Kidney glomerular epithelial cell (primary cell): ENCODE measurements around the gene TMEM82.

Source experiments
- DNase-seq: peaks from one replicate; lab custom pipeline; 2025; lab: John Stamatoyannopoulos, UW

TMEM82 gene

GRCh38 chr1:15757016-15757543 lies 14.8 kb downstream of the TMEM82 start:
- DNase-seq, result no peak

DNA sequence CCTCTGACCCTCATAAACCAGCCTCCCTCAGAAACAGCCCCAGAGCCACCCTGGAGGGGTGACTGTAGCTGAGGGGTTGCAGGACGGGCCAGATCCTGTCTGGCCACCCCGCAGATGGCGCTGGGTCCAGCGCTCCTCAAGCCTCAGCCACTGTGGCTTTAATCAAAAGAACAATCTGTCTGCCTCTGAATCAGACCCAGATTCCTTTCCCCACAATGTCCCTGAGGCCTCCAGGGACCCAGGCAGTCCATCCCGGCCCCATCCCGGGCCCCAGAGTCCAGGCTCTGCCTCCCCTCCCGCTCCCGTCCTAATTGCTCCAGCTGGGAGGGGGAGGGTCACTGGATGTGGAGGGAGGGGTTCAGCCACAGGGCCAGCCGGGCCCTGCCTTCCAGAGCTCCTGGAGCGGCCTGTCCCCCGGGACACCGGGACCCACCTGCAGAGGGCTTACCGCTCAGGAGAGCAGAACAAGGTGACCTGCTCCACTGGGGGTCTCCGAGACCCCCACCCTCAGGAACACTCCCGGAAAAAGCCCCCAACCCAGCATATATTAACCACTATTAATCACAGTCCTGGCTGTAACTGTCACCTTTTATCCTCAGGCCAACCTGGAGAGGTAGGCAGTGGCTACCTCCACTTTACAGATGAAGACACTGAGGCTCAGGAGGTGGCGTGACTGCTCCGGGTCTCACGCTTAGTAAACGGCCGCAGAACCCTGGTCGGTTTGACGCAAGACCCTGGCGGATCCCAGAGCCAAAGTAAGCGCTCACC lies 15.5 kb downstream of the TMEM82 start:
- no peak for DNase-seq

GRCh38 chr1:15758343-15758931 lies 16.1 kb downstream of the TMEM82 start, which contains the start of gene FBLIM1:
FBLIM1 (plus strand) TSS chr1:15758795; CDS start chr1:15764984, 6,189 bp downstream.
- no peak for DNase-seq

DNA sequence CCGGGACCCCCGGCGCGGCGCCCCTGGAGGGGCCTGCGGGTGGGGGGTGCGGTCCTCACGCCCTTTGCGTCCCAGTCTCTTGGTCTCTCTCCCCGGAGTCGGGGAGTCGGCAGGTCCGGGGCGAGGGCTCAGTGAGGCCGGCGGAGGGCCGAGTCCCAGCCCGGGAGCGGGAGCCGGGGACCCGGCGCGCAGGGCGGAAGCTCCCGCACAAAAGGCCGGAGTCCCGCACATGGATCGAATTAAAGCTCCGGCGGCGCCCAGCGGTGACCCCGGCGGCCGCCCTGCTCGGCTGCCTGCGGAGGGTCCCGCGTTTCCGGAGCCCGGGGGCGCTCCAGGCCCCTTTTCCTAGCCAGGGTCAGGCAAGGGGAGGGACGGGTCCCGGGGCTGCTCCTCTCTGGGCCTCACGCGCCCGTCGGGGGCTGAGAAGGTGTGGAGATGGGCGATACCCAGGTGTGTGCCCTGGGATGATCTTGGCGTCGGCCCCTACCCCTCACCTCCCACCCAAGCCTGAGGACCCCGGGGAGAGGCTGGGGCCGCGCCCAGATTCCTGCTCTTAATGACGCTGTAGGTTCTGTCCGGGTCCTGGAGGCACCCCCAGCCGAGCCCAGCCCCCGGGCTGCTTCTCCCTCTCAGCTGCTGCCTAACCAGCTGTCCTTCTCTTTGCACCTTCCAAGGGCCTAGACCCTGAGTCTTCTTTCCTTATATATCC lies 16.8 kb downstream of the TMEM82 start:
- DNase-seq, result no peak

DNA sequence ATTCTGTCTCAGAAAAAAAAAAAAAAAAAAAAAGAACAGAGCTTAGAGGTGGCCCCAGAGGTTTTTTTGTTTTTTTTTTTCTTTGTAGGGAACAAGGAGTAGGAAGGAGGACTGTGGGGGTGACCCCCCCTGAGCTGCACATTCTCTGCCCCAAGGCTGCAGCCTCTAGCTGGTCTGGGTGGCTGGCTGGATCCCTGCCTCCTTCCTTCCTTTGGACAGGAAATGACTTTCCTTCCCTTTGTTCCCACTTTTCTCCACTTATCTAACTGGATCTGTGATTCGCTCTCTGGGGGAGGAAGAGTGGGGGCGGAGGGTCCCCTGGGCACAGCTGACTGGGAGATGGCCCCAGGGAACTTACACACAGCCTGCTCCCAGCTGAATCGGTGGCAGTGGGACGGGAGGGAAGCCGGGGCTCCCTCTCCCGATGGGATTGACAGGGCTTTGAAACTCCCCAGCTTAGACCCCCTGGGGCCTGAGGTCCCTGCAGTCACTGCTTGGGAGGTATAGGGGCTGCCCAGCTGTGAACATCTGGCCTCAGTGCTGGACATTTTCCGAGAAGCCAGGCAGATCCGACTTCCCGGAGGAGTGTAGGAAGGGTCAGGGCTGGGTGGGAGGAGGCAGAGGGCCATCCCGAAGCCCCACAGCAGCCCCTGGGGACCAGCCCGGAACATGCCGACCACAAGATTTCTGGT lies 18.4 kb downstream of the TMEM82 start:
- DNase-seq, result peak; percentile 38

DNA sequence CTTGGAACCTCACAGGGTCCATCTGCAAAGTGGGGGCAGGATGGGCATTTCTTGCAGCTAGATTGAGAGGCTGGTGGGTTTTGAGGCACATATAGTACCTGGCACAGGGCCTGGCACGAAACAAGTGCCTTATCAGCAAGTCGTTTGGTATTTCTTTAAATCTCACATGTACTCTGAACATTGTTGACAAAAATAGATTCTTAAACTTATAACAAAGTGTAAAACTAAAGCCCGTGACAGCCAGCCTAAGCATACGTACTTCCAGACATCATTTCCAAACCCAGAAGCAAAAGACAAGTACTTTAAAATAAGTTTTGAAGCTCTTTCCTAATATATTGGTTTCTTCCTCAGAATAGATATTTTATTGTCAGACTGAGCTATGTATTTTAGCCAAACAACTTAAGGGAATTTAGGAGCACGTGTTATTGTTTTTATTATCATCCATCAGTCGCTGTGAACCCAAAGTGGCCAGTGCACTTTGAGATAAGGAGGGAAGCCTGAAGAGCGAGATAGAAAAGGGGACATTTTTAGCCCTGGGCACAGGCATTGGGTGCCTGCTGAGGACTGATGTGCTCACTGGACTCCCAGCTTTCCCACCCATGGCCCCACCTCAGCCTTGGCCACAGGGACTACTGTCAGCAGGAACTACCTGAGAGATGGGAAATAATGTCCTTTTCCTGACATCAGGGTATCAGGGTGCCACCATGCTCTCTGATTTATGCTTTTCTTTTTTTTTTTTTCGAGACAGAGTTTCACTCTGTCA lies 19.2 kb downstream of the TMEM82 start:
- no peak for DNase-seq

DNA sequence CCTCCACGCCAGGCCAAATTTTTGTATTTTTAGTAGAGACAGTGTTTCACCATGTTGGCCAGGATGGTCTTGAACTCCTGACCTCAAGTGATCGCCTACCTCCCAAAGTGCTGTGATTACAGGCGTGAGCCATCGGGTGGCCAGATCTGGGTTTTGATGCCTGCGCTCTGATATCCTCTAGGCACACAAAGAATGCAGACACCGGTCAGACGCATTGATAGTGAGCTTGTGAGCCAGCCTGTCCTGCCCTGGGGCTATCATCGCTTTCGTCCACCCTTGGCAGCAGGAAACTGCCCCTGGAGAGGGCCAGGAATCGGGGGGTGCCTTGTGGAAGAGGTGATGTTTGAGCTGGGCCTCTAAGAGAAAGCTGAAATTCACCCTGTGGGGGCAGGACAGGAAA lies 20.2 kb downstream of the TMEM82 start:
- no peak for DNase-seq

DNA sequence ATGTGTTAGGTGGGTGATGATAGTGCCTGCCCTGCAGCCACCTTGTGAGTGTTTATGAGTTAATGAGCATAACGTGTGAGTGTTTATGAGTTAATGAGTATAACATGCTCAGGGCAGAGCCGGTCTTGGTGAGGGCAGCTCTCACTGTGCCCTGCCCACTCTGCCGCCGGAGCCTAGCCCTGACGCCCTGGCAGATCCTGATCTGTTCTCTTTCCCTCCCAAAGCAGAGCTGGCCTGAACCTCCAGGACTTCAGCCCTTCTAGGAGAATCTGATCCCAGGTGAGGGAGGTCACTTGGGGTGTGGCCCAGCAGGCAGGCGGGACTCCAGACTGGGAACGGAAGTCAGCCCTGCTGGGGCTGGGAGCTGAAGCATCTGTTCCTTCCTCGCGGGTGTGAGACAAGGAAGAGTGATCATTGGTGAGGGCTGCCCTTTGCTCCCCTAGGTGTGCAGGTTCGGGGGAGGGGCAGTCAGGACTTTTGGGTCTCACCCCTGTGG lies 22.0 kb downstream of the TMEM82 start:
- DNase-seq, result no peak

DNA sequence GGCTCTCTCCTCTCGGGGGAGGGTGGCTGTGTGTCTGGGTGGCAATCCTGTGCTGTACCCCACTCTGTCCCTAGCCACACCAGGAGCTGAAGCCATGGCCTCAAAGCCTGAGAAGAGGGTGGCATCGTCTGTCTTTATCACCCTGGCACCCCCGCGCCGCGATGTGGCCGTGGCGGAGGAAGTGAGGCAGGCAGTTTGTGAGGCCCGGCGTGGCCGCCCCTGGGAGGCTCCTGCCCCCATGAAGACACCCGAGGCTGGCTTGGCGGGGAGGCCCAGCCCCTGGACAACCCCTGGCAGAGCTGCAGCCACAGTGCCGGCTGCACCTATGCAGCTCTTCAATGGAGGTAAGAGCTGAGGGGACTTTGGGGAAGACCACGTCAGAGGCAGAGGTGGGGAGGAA lies 22.6 kb downstream of the TMEM82 start:
- no peak for DNase-seq

DNA sequence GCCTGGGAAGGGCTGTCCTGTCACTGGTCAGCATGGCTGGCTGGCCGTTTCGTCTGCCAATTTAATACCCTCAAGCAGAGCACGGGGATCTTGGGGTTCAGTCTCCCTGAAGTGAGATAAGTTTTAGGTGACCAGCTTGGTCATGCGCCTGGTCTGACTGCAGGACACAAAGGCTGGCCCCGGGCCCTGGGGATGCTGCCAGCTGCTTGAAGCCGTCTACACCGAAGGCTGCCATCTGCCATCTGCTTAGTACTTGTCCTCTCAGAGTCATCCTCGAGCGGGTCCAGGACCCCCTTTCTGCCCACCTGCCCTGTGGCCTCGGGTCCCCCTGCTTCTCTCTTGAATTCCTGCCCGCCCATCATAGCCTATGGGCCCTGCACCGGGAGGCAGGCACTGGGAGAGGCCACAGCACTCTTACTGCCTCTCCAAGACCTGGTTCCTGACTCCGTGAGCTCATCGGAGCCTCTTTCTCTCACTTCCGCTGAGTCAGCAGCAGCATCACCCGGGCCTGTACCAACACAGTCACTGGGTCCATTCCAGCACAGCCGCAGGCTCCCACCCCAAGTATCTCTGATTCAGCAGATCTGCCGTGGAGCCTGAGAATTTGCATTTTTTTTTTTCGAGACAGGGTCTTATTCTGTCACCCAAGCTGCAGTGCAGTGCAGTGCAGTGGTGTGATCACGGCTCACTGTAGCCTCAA lies 23.3 kb downstream of the TMEM82 start:
- no peak for DNase-seq

DNA sequence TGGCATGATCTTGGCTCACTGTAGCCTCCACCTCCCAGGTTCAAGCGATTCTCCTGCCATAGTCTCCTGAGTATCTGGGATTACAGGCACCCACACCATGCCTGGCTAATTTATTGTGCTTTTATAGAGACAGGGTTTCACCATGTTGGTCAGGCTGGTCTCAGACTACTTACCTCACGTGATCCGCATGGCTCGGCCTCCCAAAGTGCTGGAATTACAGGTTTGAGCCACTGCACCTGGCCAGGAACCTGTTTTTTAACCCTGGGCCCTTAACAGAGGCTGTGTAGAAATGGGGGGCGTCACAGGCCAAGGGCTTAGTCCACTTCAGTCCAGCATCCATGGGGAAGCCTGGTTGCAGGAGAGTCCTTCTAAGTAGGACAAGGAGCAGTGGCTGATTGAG lies 25.6 kb downstream of the TMEM82 start:
- DNase-seq, result no peak

DNA sequence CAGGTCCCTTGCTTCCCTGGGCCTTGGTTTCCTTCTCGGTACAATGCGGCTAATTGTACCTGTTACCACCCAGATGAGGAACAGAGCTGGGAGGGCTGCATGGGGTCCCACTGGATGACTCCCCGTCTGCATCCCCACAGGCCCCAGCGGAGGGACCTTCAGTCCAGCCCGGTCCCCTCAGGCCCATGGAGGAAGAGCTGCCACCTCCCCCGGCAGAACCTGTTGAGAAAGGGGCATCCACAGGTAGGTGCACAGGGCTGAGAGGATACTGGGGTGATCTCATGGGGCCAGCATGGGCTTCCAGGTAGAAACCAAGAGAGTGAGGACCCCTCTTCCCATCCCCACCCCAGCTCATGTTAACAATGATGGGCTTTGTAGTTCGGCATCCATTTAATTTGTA lies 26.1 kb downstream of the TMEM82 start:
- no peak for DNase-seq

DNA sequence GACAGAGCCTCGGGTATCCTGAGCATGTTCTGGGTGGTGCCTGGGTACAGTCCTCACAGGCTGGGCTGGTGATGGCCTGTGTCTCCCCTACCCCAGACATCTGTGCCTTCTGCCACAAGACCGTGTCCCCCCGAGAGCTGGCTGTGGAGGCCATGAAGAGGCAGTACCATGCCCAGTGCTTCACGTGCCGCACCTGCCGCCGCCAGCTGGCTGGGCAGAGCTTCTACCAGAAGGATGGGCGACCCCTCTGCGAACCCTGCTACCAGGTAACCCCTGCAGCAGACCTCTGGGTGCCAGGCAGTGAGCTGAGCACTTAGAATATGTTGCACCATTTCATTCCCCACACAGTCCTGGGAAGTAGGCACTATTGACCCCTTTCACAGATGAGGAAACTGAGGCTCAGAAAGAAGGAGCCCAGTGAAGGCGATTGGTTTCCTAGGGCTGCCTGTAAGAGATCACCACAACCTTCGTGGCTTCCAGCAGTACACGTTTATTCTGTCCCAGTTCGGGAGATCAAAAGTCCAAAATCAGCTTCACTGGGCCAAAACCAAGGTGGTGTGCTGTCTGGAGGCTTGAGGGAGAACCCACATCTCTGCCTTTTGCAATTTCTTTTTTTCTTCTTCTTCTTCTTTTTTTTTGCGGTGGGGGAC lies 28.1 kb downstream of the TMEM82 start:
- DNase-seq, result no peak

- DNase-seq, result no peak
Measured at GRCh38 chr1:15771836-15772515, 29.7 kb downstream of the TMEM82 start.

DNA sequence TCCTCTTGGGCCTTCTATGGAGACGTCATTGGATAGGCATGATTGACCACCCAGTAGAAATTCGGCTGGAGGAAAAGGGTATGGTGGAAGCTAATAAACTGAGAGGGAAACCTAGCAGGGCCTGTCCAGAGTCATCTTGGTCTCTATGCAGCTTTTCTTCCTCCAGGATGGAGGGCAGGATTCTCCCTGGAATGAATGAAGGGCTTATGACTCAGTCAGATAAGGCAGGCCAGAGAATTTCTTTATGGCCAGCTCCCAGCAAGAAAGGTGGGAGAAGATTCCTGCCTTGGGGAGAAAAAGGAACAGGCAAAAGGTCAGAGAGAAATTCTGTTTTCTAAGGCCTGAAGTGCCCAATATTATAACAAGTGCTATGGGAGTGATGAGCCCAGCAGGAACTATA lies 33.4 kb downstream of the TMEM82 start:
- no peak for DNase-seq

GRCh38 chr1:15777909-15778707 lies 35.8 kb downstream of the TMEM82 start:
- DNase-seq, result no peak

DNA sequence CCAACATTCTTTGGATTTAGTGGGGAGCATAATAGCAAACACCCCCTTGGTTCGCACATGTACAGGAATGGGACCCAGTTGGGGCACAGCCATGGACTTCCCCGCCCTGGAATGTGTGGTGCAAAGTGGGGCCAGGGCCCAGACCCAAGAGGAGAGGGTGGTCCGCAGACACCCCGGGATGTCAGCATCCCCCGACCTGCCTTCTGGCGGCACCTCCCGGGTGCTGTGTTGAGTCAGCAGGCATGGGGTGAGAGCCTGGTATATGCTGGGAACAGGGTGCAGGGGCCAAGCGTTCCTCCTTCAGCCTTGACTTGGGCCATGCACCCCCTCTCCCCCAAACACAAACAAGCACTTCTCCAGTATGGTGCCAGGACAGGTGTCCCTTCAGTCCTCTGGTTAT lies 43.4 kb downstream of the TMEM82 start:
- DNase-seq, result no peak

DNA sequence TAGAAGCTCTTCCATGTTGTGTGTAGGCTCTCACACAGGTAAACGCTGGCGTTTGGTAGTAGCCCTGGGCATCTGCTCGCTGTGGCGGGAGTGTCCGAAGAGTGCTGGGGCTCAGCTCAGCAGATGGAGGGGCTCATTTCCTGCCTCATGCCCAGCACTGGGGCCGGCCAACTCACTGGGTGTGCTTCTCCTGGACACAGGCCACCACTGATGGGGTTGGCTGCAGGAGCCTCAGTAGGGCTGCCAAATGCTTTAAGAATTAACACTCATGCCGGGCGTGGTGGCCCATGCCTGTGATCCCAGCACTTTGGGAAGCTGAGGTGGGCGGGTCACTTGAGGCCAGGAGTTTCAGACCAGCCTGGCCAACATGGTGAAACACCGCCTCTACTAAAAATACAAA lies 44.3 kb downstream of the TMEM82 start:
- DNase-seq, result no peak
